Liver (tissue), 9 donors: ENCODE results near the gene PTPRD. TPM values are rescaled to one million over a fixed set of nuclear protein-coding genes. Genes with fewer than 3 reads are reported as not detected.

Experiments
- DNase-seq: peaks from one replicate; pipeline ENCODE4 v3.0.0-alpha.2; 2017; ENCODE audit warnings: low spot score
- H3K27ac ChIP-seq, 2 donors: one replicate each; pipeline ENCODE4 v1.7.0; 2013; ENCODE audit warnings: inconsistent platforms in 2 of 2, low read length in 2 of 2, control low read depth in 1 of 2, low read depth in 1 of 2, mild to moderate bottlenecking in 1 of 2
- H3K27me3 ChIP-seq, 4 donors: one replicate each; pipeline versions ENCODE4 v1.6.1 to v1.7.0; 2013; ENCODE audit warnings: low read length in 3 of 4, inconsistent platforms in 1 of 4, mild to moderate bottlenecking in 1 of 4, moderate library complexity in 1 of 4; ENCODE audit not compliant: control insufficient read depth in 4 of 4, insufficient read depth in 4 of 4
- H3K36me3 ChIP-seq, 4 donors: one replicate each; pipeline versions ENCODE4 v1.6.1 to v1.7.0; 2013; ENCODE audit warnings: low read length in 3 of 4, mild to moderate bottlenecking in 3 of 4, low read depth in 1 of 4, moderate library complexity in 1 of 4; ENCODE audit not compliant: control insufficient read depth in 4 of 4, insufficient read depth in 3 of 4
- H3K4me1 ChIP-seq, 4 donors: one replicate each; pipeline versions ENCODE4 v1.6.1 to v1.7.0; 2013; ENCODE audit warnings: low read length in 3 of 4, mild to moderate bottlenecking in 3 of 4, moderate library complexity in 1 of 4; ENCODE audit not compliant: control insufficient read depth in 4 of 4, insufficient read depth in 4 of 4
- H3K4me3 ChIP-seq, 3 donors: one replicate each; pipeline versions ENCODE4 v1.6.1 to v1.7.0; 2013; ENCODE audit warnings: low read length in 3 of 3, control low read depth in 1 of 3, low read depth in 1 of 3, mild to moderate bottlenecking in 1 of 3
- H3K9ac ChIP-seq, 2 donors: one replicate each; pipeline ENCODE4 v1.7.0; 2013; ENCODE audit warnings: low read length in 2 of 2, mild to moderate bottlenecking in 2 of 2, moderate library complexity in 2 of 2, control low read depth in 1 of 2, low read depth in 1 of 2
- H3K9me3 ChIP-seq, 4 donors: one replicate each; pipeline versions ENCODE4 v1.6.1 to v1.7.0; 2013; ENCODE audit warnings: low read length in 3 of 4; ENCODE audit not compliant: control insufficient read depth in 4 of 4
- CTCF ChIP-seq: fragments of 150-350 bp; IDR thresholded peaks from 2 replicates; pipeline ENCODE4 v1.5.1; 2017; ENCODE audit warnings: improper control_type of control experiment, low read depth, low read length; ENCODE audit not compliant: missing input control
- EGR1 ChIP-seq, 2 donors: IDR thresholded peaks; 2 replicates each; pipeline ENCODE4 v1.6.1; 2016 to 2018; ENCODE audit warnings: antibody characterized with exemption in 2 of 2, low read depth in 2 of 2
- FOXA1 ChIP-seq: IDR thresholded peaks from 2 replicates; pipeline ENCODE4 v1.6.1; 2016; ENCODE audit warnings: antibody characterized with exemption
- FOXA2 ChIP-seq: IDR thresholded peaks from 2 replicates; pipeline ENCODE4 v1.6.1; 2016; ENCODE audit warnings: antibody characterized with exemption
- GABPA ChIP-seq, 2 donors: IDR thresholded peaks in 1 of 2; conservative IDR thresholded peaks in 1 of 2; 2 replicates each; pipeline ENCODE4 v1.6.1; 2016; ENCODE audit warnings: antibody characterized with exemption in 2 of 2, mild to moderate bottlenecking in 1 of 2, moderate library complexity in 1 of 2
- HNF4A ChIP-seq, 2 donors: conservative IDR thresholded peaks; 2 replicates each; pipeline ENCODE4 v1.6.1; 2016; ENCODE audit warnings: antibody characterized with exemption in 2 of 2, mild to moderate bottlenecking in 2 of 2
- HNF4G ChIP-seq: IDR thresholded peaks from 2 replicates; pipeline ENCODE4 v1.6.1; 2016; ENCODE audit warnings: antibody characterized with exemption
- JUND ChIP-seq, 2 donors: IDR thresholded peaks; 2 replicates each; pipeline ENCODE4 v1.6.1; 2016; ENCODE audit warnings: antibody characterized with exemption in 2 of 2
- MAX ChIP-seq: IDR thresholded peaks from 2 replicates; pipeline ENCODE4 v1.6.1; 2016; ENCODE audit warnings: antibody characterized with exemption
- NR2F2 ChIP-seq: IDR thresholded peaks from 2 replicates; pipeline ENCODE4 v1.6.1; 2016; ENCODE audit warnings: antibody characterized with exemption
- RAD21 ChIP-seq, 2 donors: IDR thresholded peaks; 2 replicates each; pipeline ENCODE4 v1.6.1; 2016; ENCODE audit warnings: antibody characterized with exemption in 2 of 2, mild to moderate bottlenecking in 2 of 2
- REST ChIP-seq: IDR thresholded peaks from 2 replicates; pipeline ENCODE4 v1.6.1; 2016; ENCODE audit warnings: antibody characterized with exemption, mild to moderate bottlenecking
- RXRA ChIP-seq, 2 donors: IDR thresholded peaks; 2 replicates each; pipeline ENCODE4 v1.6.1; 2017 to 2018; ENCODE audit warnings: antibody characterized with exemption in 2 of 2, mild to moderate bottlenecking in 1 of 2
- SP1 ChIP-seq: IDR thresholded peaks from 2 replicates; pipeline ENCODE4 v1.6.1; 2018; ENCODE audit warnings: antibody characterized with exemption, mild to moderate bottlenecking
- ZBTB33 ChIP-seq: IDR thresholded peaks from 2 replicates; pipeline ENCODE4 v1.6.1; 2016; ENCODE audit warnings: antibody characterized with exemption
- WGBS: extraction: QIAGEN DNeasy Blood & Tissue Kit; methylation state at CpG from one replicate; pipeline ENCODE4 v1.1.7; 2013; 5-methylcytosine and 5-hydroxymethylcytosine counted together
- polyA plus RNA-seq, 2 donors: library from polyadenylated mRNA; stranded (reverse) in 1 of 2; unstranded in 1 of 2; fragments of 200-250 nt in 1 of 2; fragments of >200 nt in 1 of 2; fragmentation: Nextera tagmentation in 1 of 2; extraction: Ambion mirVana in 1 of 2; gene quantifications; one replicate each; pipeline versions ENCODE4 v1.2.1 to v1.2.3, GENCODE V29; 2013 to 2015
- total RNA-seq, 2 donors: library from RNA; depleted of rRNA; stranded (reverse); fragments of >200 nt; gene quantifications; one replicate each; pipeline ENCODE4 v1.2.3, GENCODE V29; 2014
- donor health status: healthy.
- donor health status: healthy.
- donor health status: healthy.
- donor health status: healthy.
- donor health status: healthy.

Gene PTPRD
- total and polyA plus RNA-seq, 4 donors, result 0.78 to 34.2 (median 4.7) TPM

GRCh38 chr9:8395022-8395421 is 2217.8 kb downstream of the PTPRD start:
- H3K4me1 ChIP-seq, result peaks cover 0 to 4% (median 2%) of the 10 kb centered on the region in 4 donors
- no peak overlapping the region for H3K9ac ChIP-seq
- no peak overlapping the region for H3K4me3 ChIP-seq
- H3K27me3 ChIP-seq, result no peaks in the 10 kb centered on the region
- H3K27ac ChIP-seq, result no peak overlapping the region
- TF ChIP-seq MAX (no peak), ZBTB33 (no peak)
- H3K36me3 ChIP-seq, result no peaks in the 10 kb centered on the region
- no peak for DNase-seq
- 87% methylated on average over 4 of the region's 4 CpGs for WGBS
- H3K9me3 ChIP-seq, result no peaks in the 10 kb centered on the region

- Histone ChIP-seq H3K9me3 (no peaks in the 10 kb centered on the region), H3K9ac (no peak overlapping the region), H3K36me3 (no peaks in the 10 kb centered on the region), H3K27ac (no peak overlapping the region), H3K4me3 (no peak overlapping the region), H3K4me1 (peaks cover 0 to 4% (median 2%) of the 10 kb centered on the region in 4 donors), H3K27me3 (no peaks in the 10 kb centered on the region)
- no peak for DNase-seq
- TF ChIP-seq HNF4G (no peak), REST (no peak), HNF4A (conservative IDR thresholded peaks at IDR 0.05) (peak in 1 of 2 donors; percentile 59), NR2F2 (no peak), FOXA1 (no peak), JUND (IDR thresholded peaks at IDR 0.05) (no peak), EGR1 (IDR thresholded peaks at IDR 0.05; ENCODE audit: low read depth in 2 of 2) (no peak), RAD21 (IDR thresholded peaks at IDR 0.05) (no peak), RXRA (IDR thresholded peaks at IDR 0.05) (peak in 1 of 2 donors; percentile 6), CTCF (no peak), GABPA (IDR thresholded peaks at IDR 0.05 in 1 of 2, conservative IDR thresholded peaks at IDR 0.05 in 1 of 2) (no peak), SP1 (no peak), FOXA2 (no peak)
- 70% methylated on average over 1 of the region's 1 CpG for WGBS
These were observed 2218.5 kb downstream of the PTPRD start for GRCh38 chr9:8394341-8394740.
